Measurements from ENCODE around the gene MAS1.

DNA sequence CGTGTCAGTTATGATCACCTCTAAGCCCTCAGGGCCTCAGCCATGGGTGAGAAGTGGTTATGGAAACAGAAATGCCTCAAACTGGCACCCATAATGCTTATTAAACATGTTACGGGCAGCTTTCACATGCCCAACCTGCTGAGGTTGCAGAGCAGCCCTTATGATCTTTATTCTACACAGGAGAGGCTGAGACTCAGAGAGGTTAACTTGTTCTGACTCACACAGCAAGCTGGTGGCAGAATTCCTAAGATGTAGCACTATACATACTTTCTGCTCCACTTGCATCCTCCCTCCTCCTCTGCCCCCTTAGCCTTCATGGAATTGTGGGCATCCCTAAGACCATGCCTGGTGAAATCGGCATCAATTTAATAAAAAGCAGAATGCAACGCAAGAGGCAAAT is 43.4 kb downstream of the MAS1 start:
- TF ChIP-seq, protein P1, sequence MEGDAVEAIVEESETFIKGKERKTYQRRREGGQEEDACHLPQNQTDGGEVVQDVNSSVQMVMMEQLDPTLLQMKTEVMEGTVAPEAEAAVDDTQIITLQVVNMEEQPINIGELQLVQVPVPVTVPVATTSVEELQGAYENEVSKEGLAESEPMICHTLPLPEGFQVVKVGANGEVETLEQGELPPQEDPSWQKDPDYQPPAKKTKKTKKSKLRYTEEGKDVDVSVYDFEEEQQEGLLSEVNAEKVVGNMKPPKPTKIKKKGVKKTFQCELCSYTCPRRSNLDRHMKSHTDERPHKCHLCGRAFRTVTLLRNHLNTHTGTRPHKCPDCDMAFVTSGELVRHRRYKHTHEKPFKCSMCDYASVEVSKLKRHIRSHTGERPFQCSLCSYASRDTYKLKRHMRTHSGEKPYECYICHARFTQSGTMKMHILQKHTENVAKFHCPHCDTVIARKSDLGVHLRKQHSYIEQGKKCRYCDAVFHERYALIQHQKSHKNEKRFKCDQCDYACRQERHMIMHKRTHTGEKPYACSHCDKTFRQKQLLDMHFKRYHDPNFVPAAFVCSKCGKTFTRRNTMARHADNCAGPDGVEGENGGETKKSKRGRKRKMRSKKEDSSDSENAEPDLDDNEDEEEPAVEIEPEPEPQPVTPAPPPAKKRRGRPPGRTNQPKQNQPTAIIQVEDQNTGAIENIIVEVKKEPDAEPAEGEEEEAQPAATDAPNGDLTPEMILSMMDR (IDR thresholded peaks at IDR 0.05; ENCODE audit: borderline replicate concordance, extremely low read depth, low read length, poor library complexity, severe bottlenecking), result no peak
- TF ChIP-seq EZH2 (IDR thresholded peaks at IDR 0.05; ENCODE audit: borderline replicate concordance, low read depth, low read length, severe bottlenecking), result no peak
